ENCODE data around the gene ARHGAP22. TPM values are rescaled to one million over a fixed set of nuclear protein-coding genes. Genes with fewer than 3 reads are reported as not detected.

ARHGAP22 gene
- polyA plus RNA-seq, 1 donor from 2014 or later, result 0.15 TPM

- Histone ChIP-seq H3K4me2 (ENCODE audit: low read length) (no peak overlapping the region), H2AFZ (ENCODE audit: low read depth, low read length) (no peak overlapping the region), H3K9me3 (ENCODE audit: low read length) (no peaks in the 10 kb centered on the region), H3K79me2 (replicated peaks; ENCODE audit: insufficient read depth, low read length) (no peaks in the 10 kb centered on the region), H3K9me2 (ENCODE audit: insufficient read depth, low read length) (no peaks in the 10 kb centered on the region), H3K27ac (ENCODE audit: low read length) (no peak overlapping the region), H3F3A (ENCODE audit: insufficient read depth, low read length, poor library complexity, severe bottlenecking) (no peaks in the 10 kb centered on the region), H3K4me3 (ENCODE audit: low read length) (no peak overlapping the region), H3K9ac (ENCODE audit: low read length) (no peak overlapping the region), H3K27me3 (ENCODE audit: insufficient read depth, low read depth, low read length) (no peaks in the 10 kb centered on the region), H4K20me1 (ENCODE audit: insufficient read depth) (no peaks in the 10 kb centered on the region), H3K36me3 (ENCODE audit: insufficient read depth, low read length) (no peaks in the 10 kb centered on the region)
- TF ChIP-seq CTCF (IDR thresholded peaks at IDR 0.05; ENCODE audit: poor library complexity, severe bottlenecking), result no peak
- TF ChIP-seq EZH2 (IDR thresholded peaks at IDR 0.05; ENCODE audit: borderline replicate concordance, insufficient read depth, low read length, poor library complexity, severe bottlenecking), result no peak
- no peak for TF ChIP-seq EP300 (conservative IDR thresholded peaks at IDR 0.05; ENCODE audit: poor library complexity, severe bottlenecking)
- no peak for TF ChIP-seq REST (IDR thresholded peaks at IDR 0.05; ENCODE audit: borderline replicate concordance)
- TF ChIP-seq TAF1 (IDR thresholded peaks at IDR 0.05; ENCODE audit: low read depth), result no peak
- no peak for TF ChIP-seq MXI1 (conservative IDR thresholded peaks at IDR 0.05; ENCODE audit: poor library complexity, severe bottlenecking)
- no peak for TF ChIP-seq RAD21 (conservative IDR thresholded peaks at IDR 0.05)
- no peak for TF ChIP-seq SMC3 (conservative IDR thresholded peaks at IDR 0.05; ENCODE audit: poor library complexity)
- no peak for TF ChIP-seq POLR2AphosphoS5 (IDR thresholded peaks at IDR 0.05)
Observed at GRCh38 chr10:48487244-48487643, 117.6 kb downstream of the ARHGAP22 start.

- TF ChIP-seq MXI1 (conservative IDR thresholded peaks at IDR 0.05; ENCODE audit: poor library complexity, severe bottlenecking), result no peak
- no peak for TF ChIP-seq RAD21 (conservative IDR thresholded peaks at IDR 0.05)
- TF ChIP-seq TAF1 (IDR thresholded peaks at IDR 0.05; ENCODE audit: low read depth), result no peak
- no peak for TF ChIP-seq EZH2 (IDR thresholded peaks at IDR 0.05; ENCODE audit: borderline replicate concordance, insufficient read depth, low read length, poor library complexity, severe bottlenecking)
- no peak for TF ChIP-seq REST (IDR thresholded peaks at IDR 0.05; ENCODE audit: borderline replicate concordance)
- TF ChIP-seq CTCF (IDR thresholded peaks at IDR 0.05; ENCODE audit: poor library complexity, severe bottlenecking), result no peak
- no peak for TF ChIP-seq EP300 (conservative IDR thresholded peaks at IDR 0.05; ENCODE audit: poor library complexity, severe bottlenecking)
- no peak for TF ChIP-seq SMC3 (conservative IDR thresholded peaks at IDR 0.05; ENCODE audit: poor library complexity)
- TF ChIP-seq POLR2AphosphoS5 (IDR thresholded peaks at IDR 0.05), result no peak
- Histone ChIP-seq H3K4me2 (ENCODE audit: low read length) (no peak overlapping the region), H3K9me3 (ENCODE audit: low read length) (no peaks in the 10 kb centered on the region), H3F3A (ENCODE audit: insufficient read depth, low read length, poor library complexity, severe bottlenecking) (no peaks in the 10 kb centered on the region), H3K27ac (ENCODE audit: low read length) (no peak overlapping the region), H3K36me3 (ENCODE audit: insufficient read depth, low read length) (no peaks in the 10 kb centered on the region), H3K9ac (ENCODE audit: low read length) (no peak overlapping the region), H3K27me3 (ENCODE audit: insufficient read depth, low read depth, low read length) (no peaks in the 10 kb centered on the region), H3K79me2 (replicated peaks; ENCODE audit: insufficient read depth, low read length) (no peaks in the 10 kb centered on the region), H3K4me3 (ENCODE audit: low read length) (no peak overlapping the region), H4K20me1 (ENCODE audit: insufficient read depth) (no peaks in the 10 kb centered on the region), H3K9me2 (ENCODE audit: insufficient read depth, low read length) (no peaks in the 10 kb centered on the region), H2AFZ (ENCODE audit: low read depth, low read length) (no peak overlapping the region)
Observed at GRCh38 chr10:48485711-48486110, 119.2 kb downstream of the ARHGAP22 start.

Measured in neural cell (in vitro differentiated cells).